Mesothelial cell of epicardium (in vitro differentiated cells): ENCODE measurements around the gene GPR62. TPM values are rescaled to one million over a fixed set of nuclear protein-coding genes. Genes with fewer than 3 reads are reported as not detected.

Experiments
- DNase-seq, 2 experiments: peaks; one replicate each; pipeline ENCODE4 v3.0.0; 2021; ENCODE audit warnings: low spot score in 2 of 2; ENCODE audit not compliant: unreplicated experiment in 2 of 2
- H3K27ac Mint-ChIP-seq: 2 replicates; pipeline ENCODE4 v1.8.0; 2021; ENCODE audit warnings: mixed read lengths
- H3K27me3 Mint-ChIP-seq: 2 replicates; pipeline ENCODE4 v1.8.0; 2021; ENCODE audit warnings: low read depth, mixed read lengths
- H3K36me3 Mint-ChIP-seq: 2 replicates; pipeline ENCODE4 v1.8.0; 2021; ENCODE audit warnings: mixed read lengths
- H3K4me1 Mint-ChIP-seq: 2 replicates; pipeline ENCODE4 v1.8.0; 2021; ENCODE audit warnings: mixed read lengths
- H3K4me3 Mint-ChIP-seq: 2 replicates; pipeline ENCODE4 v1.8.0; 2021; ENCODE audit warnings: mild to moderate bottlenecking, moderate library complexity, mixed read lengths
- H3K9me3 Mint-ChIP-seq: 2 replicates; pipeline ENCODE4 v1.8.0; 2021; ENCODE audit warnings: mixed read lengths
- total RNA-seq: library from RNA; stranded (reverse); gene quantifications from 3 replicates; pipeline ENCODE4 v1.2.1, GENCODE V29; 2021
- TF ChIP-seq, protein P1 (sequence below): fragments of 200-600 bp; sonication (generic); IDR thresholded peaks from one replicate; pipeline ENCODE4 v1.5.0; 2021; ENCODE audit warnings: antibody characterized with exemption; ENCODE audit not compliant: unreplicated experiment

Gene GPR62
- total RNA-seq, 1 donor from 2014 or later, result 0.22 TPM

DNA sequence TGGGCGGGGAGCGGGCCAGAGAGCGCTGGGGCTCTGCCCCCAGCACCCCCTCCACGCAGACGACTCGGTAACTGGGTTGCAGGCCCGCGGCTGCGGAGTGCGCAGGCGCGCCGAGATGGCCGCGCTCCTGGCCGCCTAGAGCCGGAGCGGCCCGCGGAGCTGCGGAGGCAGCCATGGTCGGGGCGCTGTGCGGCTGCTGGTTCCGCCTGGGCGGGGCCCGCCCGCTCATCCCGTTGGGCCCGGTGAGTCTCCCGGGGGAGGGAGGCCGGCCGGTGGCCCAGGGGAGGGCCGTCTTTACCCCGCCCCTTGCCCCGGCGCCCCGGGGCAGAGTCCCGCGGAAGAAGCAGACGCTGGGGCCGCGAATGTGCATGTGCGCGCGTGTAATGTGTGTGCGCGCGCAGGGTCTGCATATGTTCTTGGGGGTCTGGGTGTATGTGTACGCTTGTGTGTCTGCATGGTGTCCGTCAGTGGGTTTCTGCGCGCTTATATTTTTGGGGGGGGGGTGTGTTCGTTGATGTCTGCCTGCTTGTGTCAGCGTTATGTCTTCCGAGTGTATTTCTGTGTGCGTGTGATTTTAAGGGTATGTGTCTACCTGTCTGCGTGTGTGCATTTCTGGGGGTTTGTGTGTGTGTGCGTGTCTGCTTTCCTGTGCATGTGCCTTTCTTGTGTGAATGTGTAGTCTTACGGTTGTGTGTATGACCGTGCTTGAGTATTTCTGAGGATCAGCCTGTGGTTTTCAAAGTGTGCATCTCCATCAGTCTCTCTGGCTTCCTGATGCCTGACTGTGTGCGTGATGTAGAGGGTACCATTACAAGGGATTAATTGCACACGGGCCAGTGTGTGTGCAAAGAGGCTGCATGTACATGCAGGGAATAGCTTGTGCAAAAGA lies 20.0 kb downstream of the GPR62 start, which contains the start of gene ABHD14A:
Gene ABHD14A, plus strand, starts transcription at position 102 of the 889 bp plus-strand sequence. Its CDS starts 72 bp downstream, at position 174.
- H3K4me1 Mint-ChIP-seq, result peaks cover 18% of the 10 kb centered on the region
- no peaks in the 10 kb centered on the region for H3K36me3 Mint-ChIP-seq
- peak; percentile 54 to 80 for DNase-seq

DNA sequence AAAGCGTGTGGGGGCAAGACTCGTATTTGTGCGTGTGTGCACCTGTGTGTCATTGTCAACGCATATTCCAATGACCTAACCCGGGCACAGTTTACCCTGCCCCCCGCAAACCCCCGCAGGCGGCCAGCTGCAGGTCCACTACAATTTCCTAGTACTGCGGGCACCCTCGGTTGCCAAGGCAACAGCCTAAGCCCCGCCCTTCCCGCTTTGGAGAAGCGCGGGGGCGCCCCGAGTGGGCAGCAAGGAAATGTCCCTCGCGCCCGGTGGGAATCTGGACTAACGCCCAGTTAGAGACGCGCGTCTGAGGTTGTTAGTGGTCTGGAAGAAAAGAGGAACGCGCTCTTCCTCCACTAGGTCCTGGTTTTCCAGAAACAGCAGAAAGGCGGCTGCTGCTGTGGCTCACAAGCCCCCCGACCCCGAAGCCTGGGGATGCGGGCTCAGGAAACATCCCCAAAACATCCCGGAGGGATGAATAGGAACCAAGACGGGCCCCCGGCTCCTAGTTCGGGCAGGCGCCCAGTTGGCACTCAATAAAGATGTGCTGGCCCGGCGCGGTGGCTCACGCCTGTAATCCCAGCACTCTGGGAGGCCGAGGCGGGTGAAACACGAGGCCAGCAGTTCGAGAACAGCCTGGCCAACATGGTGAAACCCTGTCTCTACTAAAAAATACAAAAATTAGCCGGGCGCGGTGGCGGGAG lies 20.8 kb downstream of the GPR62 start:
- H3K27ac Mint-ChIP-seq, result peak overlapping the region; percentile 32

More for the DNA sequence above, 20.0 kb downstream of the GPR62 start, which contains the start of gene ABHD14A:
- Mint-ChIP-seq H3K9me3 (no peaks in the 10 kb centered on the region), H3K4me3 (peak within 1 kb of the TSS; percentile 92), H3K27ac (peak within 1 kb of the TSS; percentile 92), H3K27me3 (no peaks in the 10 kb centered on the region)
- TF ChIP-seq, protein P1, sequence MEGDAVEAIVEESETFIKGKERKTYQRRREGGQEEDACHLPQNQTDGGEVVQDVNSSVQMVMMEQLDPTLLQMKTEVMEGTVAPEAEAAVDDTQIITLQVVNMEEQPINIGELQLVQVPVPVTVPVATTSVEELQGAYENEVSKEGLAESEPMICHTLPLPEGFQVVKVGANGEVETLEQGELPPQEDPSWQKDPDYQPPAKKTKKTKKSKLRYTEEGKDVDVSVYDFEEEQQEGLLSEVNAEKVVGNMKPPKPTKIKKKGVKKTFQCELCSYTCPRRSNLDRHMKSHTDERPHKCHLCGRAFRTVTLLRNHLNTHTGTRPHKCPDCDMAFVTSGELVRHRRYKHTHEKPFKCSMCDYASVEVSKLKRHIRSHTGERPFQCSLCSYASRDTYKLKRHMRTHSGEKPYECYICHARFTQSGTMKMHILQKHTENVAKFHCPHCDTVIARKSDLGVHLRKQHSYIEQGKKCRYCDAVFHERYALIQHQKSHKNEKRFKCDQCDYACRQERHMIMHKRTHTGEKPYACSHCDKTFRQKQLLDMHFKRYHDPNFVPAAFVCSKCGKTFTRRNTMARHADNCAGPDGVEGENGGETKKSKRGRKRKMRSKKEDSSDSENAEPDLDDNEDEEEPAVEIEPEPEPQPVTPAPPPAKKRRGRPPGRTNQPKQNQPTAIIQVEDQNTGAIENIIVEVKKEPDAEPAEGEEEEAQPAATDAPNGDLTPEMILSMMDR, result no peak

DNA sequence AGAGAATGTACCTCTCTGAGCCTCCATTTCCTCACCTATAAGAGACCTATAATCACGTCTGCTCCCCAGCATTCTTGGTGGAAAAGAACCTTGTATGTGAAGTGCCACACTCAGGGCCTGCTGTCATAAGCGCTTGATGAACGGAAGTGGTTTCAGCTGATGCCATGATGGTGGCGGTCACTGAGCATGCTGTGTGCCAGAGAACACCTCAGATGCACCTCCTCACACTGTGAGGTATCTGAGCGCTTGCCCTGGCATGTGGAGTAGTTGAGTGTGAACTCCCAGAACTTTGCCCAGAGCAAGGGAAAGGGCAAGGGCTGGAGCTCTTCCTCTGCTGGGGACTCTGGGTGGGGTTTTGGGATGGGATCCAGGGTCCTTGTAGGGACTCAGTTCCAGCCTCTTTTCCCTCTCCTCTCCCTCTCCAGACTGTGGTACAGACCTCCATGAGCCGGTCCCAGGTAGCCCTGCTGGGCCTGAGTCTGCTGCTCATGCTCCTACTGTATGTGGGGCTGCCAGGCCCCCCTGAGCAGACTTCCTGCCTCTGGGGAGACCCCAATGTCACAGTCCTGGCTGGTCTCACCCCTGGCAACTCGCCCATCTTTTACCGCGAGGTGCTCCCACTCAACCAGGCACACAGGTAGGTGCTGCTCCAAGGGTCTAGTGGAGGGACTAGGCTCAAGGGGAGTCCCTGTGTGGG lies 22.4 kb downstream of the GPR62 start:
- TF ChIP-seq, protein P1, result no peak
- no peak overlapping the region for H3K27ac Mint-ChIP-seq
- peaks cover 3% of the 10 kb centered on the region for H3K36me3 Mint-ChIP-seq
- DNase-seq, result no peak
- no peak overlapping the region for H3K4me3 Mint-ChIP-seq
- no peaks in the 10 kb centered on the region for H3K27me3 Mint-ChIP-seq
- H3K4me1 Mint-ChIP-seq, result peaks cover 26% of the 10 kb centered on the region
- no peaks in the 10 kb centered on the region for H3K9me3 Mint-ChIP-seq

More for the DNA sequence above, 20.8 kb downstream of the GPR62 start:
- TF ChIP-seq, protein P1, result no peak
- Mint-ChIP-seq H3K9me3 (no peaks in the 10 kb centered on the region), H3K4me1 (peaks cover 18% of the 10 kb centered on the region), H3K27me3 (no peaks in the 10 kb centered on the region), H3K4me3 (peak overlapping the region; percentile 71), H3K36me3 (peaks cover 3% of the 10 kb centered on the region)
- DNase-seq, result peak in 1 of 2 experiments; percentile 69

DNA sequence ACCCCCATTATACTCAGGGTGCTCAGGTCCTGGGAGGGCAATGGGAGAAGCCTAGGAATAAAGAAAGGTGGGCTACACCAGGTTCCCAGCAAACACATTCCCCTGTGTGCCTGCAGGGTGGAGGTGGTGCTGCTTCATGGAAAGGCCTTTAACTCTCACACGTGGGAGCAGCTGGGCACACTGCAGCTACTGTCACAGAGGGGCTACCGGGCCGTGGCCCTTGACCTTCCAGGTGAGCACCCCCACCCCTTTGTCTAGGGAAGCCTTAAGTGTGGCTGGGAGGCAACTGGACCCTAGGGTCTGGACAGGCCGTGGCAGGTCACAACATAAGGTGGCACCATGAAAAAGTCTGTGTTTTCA lies 22.9 kb downstream of the GPR62 start:
- Mint-ChIP-seq H3K36me3 (peaks cover 3% of the 10 kb centered on the region), H3K27ac (no peak overlapping the region), H3K9me3 (no peaks in the 10 kb centered on the region), H3K4me3 (no peak overlapping the region), H3K27me3 (no peaks in the 10 kb centered on the region), H3K4me1 (peaks cover 30% of the 10 kb centered on the region)
- TF ChIP-seq, protein P1, result no peak
- no peak for DNase-seq

DNA sequence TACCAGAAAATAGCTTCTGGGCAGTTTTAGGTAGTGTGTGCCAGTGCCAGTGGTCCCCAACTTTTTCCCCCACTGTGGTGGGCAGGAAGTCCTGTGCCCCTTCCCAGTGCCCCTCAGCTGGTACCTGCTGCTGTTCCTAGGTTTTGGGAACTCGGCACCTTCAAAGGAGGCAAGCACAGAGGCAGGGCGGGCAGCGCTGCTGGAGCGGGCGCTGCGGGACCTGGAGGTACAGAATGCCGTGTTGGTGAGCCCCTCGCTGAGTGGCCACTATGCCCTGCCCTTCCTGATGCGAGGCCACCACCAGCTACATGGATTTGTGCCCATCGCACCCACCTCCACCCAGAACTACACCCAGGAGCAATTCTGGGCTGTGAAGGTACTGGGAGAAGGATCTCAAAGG lies 25.1 kb downstream of the GPR62 start:
- no peak overlapping the region for H3K4me3 Mint-ChIP-seq

More for the DNA sequence above, 25.1 kb downstream of the GPR62 start:
- H3K9me3 Mint-ChIP-seq, result no peaks in the 10 kb centered on the region
- no peaks in the 10 kb centered on the region for H3K27me3 Mint-ChIP-seq
- DNase-seq, result no peak
- TF ChIP-seq, protein P1, result no peak
- peaks cover 3% of the 10 kb centered on the region for H3K36me3 Mint-ChIP-seq
- H3K4me1 Mint-ChIP-seq, result peaks cover 25% of the 10 kb centered on the region
- H3K27ac Mint-ChIP-seq, result no peak overlapping the region
